Epithelial cell of proximal tubule (primary cell): ENCODE data around the gene ATG4B. TPM values are rescaled to one million over a fixed set of nuclear protein-coding genes. Genes with fewer than 3 reads are reported as not detected.

Source experiments
- DNase-seq: peaks from one replicate; pipeline ENCODE4 v3.0.0-alpha.2; 2011; ENCODE audit warnings: low read depth
- H3K4me3 ChIP-seq: 2 replicates; pipeline ENCODE4 v1.5.1; 2011; ENCODE audit warnings: low read depth, mild to moderate bottlenecking, low read length
- CTCF ChIP-seq: conservative IDR thresholded peaks from 2 replicates; pipeline ENCODE4 v1.5.1; 2012; ENCODE audit warnings: low read depth, mild to moderate bottlenecking, low read length
- total RNA-seq: library from RNA; depleted of rRNA; stranded (reverse); fragments of >200 nt; gene quantifications from 2 replicates; pipeline ENCODE4 v1.2.3, GENCODE V29; 2015

ATG4B gene
- total RNA-seq, 1 donor from 2014 or later = 72.5 TPM

DNA sequence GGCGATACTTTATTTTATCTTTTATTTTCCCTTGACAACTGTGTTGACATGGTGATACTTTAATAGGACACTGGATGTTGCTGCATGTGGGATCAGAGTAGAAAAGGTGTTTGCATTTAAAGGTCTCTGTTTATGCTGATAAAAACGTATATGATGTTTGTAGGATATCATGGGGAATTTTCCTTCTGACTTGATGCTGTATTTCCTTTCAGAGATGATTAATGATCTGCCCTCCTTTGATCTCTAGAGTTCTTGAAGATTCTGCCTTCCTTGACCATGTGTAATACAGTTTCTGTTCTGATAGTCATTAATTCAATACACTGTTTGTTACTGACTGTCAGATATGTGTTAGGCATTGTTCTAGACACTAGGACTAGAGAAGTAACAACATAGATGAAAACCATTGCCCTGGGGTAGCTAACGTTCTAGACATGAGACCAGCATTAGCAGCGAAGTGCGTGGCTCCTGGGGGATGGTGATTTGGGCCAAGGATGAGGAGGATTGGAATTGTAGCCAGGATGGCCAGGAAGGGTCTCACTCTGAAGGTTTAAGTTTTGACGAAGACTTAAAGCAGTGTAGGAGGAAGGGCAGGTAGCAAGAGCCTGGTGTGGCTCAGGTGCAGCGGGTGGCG lies 2.8 kb downstream of the ATG4B start:
- H3K4me3 ChIP-seq = no peak overlapping the region
- TF ChIP-seq CTCF = no peak
- DNase-seq = no peak

DNA sequence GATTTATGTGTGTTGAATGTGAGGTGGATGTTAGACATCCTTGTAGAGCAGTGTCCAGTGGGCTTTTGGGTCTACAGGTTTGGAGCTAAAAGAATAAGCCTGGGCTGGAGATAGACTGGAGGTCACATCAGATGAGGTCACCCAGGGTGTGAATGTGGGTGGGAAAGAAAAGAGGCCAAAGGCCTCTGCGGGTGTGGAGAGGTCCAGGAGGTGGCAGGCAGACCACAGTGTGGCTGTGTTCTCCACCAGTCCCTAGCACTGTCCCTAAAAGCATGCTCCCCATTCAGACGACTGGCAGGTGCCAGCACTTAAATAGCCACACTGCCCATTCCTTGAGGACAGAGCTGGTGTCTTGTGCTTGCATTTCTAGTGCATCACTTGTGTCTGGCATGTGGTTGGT lies 4.1 kb downstream of the ATG4B start:
- TF ChIP-seq CTCF = no peak
- no peak for DNase-seq
- H3K4me3 ChIP-seq = no peak overlapping the region

DNA sequence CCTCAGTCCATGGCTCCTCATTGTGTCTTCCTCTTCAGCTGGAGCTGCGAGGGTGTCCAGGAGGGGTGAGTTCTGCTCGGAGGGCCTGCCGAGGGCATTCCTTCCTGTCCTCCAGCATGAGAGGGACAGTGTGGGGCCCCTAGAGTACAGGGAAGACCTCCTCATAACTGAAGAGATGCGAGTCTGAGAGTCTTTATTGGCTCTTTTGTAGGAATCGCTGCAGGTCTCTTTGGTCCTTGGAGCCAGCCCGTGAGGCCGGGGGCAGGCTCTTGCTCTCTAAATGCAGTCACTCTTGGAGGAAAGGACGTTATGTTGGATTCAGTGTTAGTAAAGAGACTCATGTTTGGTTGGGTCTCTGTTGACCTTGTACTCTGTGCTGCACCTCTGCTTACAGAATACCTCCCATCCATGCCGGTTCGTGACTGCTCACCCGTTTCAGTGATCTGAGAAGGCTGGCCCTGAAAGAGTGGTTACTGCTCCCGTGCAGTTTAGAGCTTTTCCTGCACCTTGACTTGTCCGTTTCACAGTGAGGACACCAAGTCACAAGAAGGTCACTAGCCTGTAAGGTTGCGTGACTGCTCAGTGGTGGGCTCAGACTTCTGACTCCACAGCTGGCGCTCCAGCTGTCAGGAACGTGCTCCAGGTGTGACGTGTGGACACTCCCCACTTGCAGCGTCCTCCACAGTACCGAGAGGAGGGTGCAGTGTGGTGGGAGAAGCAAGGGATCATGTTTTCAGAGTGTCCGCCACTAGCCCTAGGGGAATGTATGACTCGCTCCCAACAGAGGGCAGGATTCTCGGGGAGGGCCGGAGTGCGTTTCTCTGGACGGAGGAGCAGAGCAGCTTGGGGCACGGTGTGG lies 7.8 kb downstream of the ATG4B start:
- no peak for DNase-seq
- TF ChIP-seq CTCF = no peak
- no peak overlapping the region for H3K4me3 ChIP-seq

- DNase-seq = no peak
- no peak for TF ChIP-seq CTCF
- H3K4me3 ChIP-seq = no peak overlapping the region
Observed at GRCh38 chr2:241645915-241646645, 8.6 kb downstream of the ATG4B start.

DNA sequence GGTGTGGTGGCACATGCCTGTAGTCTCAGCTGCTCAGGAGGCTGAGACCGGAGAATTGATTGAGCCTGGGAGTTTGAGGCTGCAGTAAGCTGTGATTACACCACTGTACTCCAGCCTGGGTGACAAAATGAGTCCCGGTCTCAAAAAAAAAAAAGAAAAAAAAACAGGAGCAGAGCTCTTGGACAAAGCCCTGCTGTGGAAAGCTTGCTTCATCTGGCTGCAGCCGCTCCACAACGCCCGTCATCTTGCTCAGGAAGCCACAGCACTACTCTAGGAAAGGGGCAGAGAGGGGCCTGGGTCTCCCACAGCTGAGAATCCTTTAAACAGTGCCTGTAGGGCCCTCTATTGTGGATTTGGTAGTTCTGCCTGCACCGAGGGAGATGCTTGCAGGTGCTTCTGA lies 11.0 kb downstream of the ATG4B start:
- no peak for TF ChIP-seq CTCF
- no peak overlapping the region for H3K4me3 ChIP-seq
- no peak for DNase-seq

DNA sequence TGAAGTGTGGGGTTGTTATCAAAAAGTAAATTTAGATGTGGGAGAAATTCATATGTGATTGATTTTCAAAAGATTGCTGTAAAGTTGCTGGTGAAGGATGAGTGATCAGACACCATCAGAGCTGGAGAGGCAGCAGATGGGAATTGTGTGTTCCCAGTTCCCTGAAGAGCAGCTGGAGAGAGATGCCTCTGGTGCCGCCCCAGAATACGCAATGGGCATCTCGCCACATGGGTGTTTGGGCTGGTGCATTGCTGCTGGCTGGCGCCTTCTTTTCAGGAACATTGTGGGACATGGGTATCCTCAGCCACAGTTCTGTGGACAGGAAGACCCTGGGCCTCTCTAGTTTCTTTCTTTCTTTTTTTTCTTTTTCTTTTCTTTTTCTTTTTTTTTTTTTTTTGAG lies 11.9 kb downstream of the ATG4B start:
- H3K4me3 ChIP-seq = no peak overlapping the region
- no peak for TF ChIP-seq CTCF
- no peak for DNase-seq
